ENCODE measurements around the gene C10orf71. TPM values are rescaled to one million over a fixed set of nuclear protein-coding genes. Genes with fewer than 3 reads are reported as not detected.
A peak's percentile ranks its signal among the peaks of the same experiment; 100 is the strongest.

Gene C10orf71
- total RNA-seq, 1 donor, result not detected

DNA sequence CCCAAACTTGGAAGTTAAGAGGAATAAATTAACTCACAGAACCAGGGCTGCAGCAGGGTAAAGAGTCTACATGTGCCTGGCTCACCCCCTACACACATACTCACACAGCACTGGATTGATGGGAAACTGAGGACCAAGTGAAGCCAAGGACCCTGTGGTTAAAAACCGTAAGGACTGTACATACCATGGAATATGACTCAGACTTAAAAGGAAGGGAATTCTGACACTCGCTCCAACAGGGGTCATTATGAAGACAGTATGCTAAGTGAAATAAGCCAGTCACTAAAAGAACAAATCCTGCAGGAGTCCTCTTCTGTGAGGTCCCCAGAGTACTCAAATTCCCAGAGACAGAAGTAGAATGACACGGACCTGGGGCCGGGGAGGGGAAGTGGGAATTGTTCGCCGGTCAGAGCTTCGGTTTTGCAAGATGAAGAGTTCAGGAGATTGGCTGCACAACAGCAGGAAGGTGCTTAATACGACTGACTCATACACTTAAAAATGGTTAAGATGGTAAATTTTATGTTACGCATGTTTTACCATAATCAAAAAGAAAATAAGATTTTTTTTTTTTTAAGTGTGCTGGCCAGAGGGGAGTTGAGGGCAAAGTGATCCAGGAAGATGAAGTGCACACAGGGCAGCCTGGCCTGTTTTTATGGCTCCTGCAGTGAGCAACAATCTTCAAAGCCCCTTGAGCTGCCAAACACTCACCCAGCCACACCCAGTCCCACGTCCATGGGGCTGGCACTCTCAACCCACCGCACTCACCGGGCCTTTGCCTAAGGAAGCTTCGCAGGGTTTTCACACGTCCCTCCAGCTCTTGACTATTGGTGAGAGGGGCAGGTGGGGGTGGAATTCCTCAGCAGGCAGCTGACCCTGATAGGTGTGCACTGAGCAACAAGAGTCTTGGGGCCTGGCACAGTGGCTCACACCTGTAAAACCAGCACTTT is 70.5 kb downstream of the C10orf71 start:
- DNase-seq (ENCODE audit: low read depth), result peak; percentile 5
- no peak overlapping the region for H3K4me3 ChIP-seq (ENCODE audit: low read depth, low read length)
- TF ChIP-seq, protein P1, sequence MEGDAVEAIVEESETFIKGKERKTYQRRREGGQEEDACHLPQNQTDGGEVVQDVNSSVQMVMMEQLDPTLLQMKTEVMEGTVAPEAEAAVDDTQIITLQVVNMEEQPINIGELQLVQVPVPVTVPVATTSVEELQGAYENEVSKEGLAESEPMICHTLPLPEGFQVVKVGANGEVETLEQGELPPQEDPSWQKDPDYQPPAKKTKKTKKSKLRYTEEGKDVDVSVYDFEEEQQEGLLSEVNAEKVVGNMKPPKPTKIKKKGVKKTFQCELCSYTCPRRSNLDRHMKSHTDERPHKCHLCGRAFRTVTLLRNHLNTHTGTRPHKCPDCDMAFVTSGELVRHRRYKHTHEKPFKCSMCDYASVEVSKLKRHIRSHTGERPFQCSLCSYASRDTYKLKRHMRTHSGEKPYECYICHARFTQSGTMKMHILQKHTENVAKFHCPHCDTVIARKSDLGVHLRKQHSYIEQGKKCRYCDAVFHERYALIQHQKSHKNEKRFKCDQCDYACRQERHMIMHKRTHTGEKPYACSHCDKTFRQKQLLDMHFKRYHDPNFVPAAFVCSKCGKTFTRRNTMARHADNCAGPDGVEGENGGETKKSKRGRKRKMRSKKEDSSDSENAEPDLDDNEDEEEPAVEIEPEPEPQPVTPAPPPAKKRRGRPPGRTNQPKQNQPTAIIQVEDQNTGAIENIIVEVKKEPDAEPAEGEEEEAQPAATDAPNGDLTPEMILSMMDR (IDR thresholded peaks at IDR 0.05; ENCODE audit: insufficient read depth, low read depth, low read length), result no peak

DNA sequence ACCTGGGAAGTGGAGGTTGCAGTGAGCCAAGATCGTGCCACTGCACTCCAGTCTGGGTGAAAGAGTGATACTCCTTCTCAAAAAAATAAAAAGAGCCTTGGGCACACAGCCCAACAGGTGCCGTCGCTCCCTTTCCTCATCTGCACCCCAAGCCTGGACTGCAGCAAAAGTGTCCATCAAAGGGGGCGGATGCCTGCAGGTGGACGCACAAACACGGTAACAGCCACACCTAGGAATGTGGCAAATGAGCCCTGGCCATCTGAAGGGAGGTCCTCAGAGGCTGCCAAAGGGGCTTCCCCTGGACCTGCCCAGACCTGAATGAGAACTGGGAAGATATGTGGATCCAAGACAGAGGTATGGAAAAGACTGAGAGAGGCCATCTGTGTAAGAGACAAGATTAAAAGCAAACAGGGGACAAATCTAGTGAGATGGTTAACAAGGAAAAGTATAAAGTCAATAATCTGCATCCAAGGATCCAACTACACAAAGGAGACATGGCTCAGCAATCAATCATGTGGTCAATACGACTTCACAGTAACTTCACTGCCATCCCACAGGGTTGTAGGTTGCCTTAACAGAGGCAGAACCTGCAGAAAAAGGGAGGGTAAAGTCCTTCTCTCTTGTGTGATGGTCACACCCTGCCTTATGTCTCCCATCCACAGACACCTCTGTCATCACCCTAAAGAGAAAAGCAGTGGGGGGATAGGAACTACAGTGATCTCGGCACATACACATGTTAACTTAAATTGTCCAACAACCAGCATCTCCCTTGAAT is 71.5 kb downstream of the C10orf71 start:
- H3K4me3 ChIP-seq (ENCODE audit: low read depth, low read length), result no peak overlapping the region
- DNase-seq (ENCODE audit: low read depth), result no peak
- TF ChIP-seq, protein P1 (IDR thresholded peaks at IDR 0.05; ENCODE audit: insufficient read depth, low read depth, low read length), result no peak

DNA sequence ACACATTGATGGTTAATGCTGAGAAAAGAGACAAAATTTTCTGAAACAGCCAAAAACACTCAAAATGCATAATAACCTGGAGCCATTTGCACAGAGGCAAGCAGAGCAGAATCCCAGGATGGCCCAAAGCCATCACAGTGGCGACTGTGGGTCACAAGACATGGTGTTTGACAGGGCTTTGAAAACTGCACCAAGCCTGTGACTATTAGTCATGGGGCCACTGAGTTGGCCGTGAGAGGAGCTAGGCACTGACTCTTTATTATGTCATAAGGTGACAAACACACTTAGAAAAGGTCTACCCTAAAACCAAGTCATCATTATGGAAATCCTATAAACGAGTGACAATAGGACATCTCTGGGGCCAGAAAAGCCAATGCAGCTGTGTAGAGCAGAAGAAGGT is 73.0 kb downstream of the C10orf71 start:
- TF ChIP-seq, protein P1 (IDR thresholded peaks at IDR 0.05; ENCODE audit: insufficient read depth, low read depth, low read length), result no peak
- DNase-seq (ENCODE audit: low read depth), result no peak
- H3K4me3 ChIP-seq (ENCODE audit: low read depth, low read length), result no peak overlapping the region

DNA sequence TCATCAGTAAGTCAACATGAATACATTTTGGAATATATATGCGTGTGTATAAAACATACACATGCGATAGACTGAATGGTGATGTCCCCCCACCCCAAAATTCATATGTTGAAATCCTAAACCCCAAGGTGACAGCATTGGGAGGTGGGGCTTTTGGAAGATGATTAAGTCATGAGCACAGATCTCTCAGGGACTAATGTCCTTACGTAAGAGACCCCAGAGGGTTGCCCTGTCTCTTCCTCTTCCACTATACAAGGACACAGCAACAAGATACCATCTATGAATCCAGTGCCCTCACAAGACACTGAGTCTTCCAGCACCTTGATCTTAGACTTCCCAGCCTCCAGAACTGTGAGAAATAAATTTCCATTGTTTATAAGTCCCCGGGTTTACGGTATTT is 74.4 kb downstream of the C10orf71 start:
- no peak for DNase-seq (ENCODE audit: low read depth)
- TF ChIP-seq, protein P1 (IDR thresholded peaks at IDR 0.05; ENCODE audit: insufficient read depth, low read depth, low read length), result no peak

DNA sequence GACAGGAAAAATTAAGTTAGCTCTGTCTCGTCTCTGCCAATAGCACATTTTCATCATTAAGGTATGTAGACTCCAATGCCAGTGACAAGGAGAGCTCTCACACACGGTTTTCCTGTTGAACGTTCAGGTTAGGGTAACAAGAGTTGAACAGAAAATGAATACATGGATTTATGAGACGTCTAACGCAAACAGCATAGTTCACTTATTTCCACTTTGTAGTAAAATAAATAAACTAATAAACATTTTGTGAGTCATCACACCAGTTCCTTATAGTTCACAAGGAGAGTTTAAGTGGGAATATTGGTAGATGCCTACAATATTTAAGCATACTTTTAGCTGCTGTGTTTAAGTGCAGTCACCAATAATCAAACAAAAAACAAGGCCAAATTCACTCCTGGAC is 75.8 kb downstream of the C10orf71 start:
- no peak overlapping the region for H3K4me3 ChIP-seq (ENCODE audit: low read depth, low read length)
- TF ChIP-seq, protein P1 (IDR thresholded peaks at IDR 0.05; ENCODE audit: insufficient read depth, low read depth, low read length), result no peak
- no peak for DNase-seq (ENCODE audit: low read depth)

More for the DNA sequence above, 74.4 kb downstream of the C10orf71 start:
- H3K4me3 ChIP-seq (ENCODE audit: low read depth, low read length), result no peak overlapping the region

DNA sequence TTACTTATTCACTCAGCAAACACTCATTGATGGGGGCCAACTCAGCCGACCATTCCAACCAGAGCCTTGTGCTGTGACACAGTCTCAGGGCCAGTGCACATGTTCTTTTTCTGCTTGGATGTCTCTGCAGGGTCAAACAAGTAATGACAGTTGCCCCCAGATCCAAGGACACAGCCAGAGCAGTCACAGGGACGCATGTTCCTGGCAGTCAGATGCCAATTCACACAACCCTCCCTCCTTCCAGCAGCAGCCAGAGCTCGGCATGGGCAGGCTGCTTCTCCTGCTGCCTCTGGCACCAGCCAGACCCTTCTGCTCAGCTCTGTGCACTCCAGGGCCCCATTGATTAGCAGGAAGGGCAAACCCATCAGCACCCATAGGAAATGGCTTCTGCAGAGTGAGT is 76.6 kb downstream of the C10orf71 start:
- no peak overlapping the region for H3K4me3 ChIP-seq (ENCODE audit: low read depth, low read length)
- DNase-seq (ENCODE audit: low read depth), result no peak
- TF ChIP-seq, protein P1 (IDR thresholded peaks at IDR 0.05; ENCODE audit: insufficient read depth, low read depth, low read length), result no peak

Other genes starting within 250 kb of the C10orf71 start
- gene VSTM4, start 183.6 kb upstream of the C10orf71 start, total RNA-seq, result 4.7 and 6.4 TPM in 2 replicates
- not detected in 2 replicates for gene FAM170B, start 165.1 kb upstream of the C10orf71 start, total RNA-seq
- gene TMEM273, start 110.8 kb upstream of the C10orf71 start, total RNA-seq, result not detected in 2 replicates
- not detected in 2 replicates for gene DRGX, start 96.9 kb downstream of the C10orf71 start, total RNA-seq
- gene ERCC6, start 240.0 kb downstream of the C10orf71 start, total RNA-seq, result 16.1 and 35.4 TPM in 2 replicates

All from fibroblast of villous mesenchyme (primary cell).